ENCODE data around the gene TNNT1.

DNA sequence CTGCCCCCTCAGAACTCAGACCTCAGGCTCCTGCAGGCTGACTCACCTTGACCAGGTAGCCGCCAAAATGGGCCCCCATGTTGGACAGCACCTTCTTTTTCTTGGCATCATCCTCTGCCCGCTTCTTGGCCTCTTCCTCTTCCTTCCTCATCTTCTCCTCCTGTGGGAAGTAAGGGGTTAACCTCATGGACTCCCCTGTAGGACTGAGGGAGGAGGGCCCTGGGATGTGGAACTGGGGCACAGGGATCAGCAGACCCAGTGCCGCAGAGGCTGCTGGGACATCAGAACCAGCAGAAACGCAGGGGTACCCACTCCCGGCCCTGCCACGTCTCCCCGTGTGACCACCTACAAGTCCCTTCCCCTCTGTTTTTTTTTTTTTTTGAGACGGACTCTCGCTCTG lies 11.1 kb downstream of the TNNT1 start:
- TF ChIP-seq, protein P1, sequence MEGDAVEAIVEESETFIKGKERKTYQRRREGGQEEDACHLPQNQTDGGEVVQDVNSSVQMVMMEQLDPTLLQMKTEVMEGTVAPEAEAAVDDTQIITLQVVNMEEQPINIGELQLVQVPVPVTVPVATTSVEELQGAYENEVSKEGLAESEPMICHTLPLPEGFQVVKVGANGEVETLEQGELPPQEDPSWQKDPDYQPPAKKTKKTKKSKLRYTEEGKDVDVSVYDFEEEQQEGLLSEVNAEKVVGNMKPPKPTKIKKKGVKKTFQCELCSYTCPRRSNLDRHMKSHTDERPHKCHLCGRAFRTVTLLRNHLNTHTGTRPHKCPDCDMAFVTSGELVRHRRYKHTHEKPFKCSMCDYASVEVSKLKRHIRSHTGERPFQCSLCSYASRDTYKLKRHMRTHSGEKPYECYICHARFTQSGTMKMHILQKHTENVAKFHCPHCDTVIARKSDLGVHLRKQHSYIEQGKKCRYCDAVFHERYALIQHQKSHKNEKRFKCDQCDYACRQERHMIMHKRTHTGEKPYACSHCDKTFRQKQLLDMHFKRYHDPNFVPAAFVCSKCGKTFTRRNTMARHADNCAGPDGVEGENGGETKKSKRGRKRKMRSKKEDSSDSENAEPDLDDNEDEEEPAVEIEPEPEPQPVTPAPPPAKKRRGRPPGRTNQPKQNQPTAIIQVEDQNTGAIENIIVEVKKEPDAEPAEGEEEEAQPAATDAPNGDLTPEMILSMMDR (IDR thresholded peaks at IDR 0.05), result no peak
- TF ChIP-seq POLR2A (IDR thresholded peaks at IDR 0.05) (no peak), EP300 (IDR thresholded peaks at IDR 0.05) (no peak)

Data from tibial nerve (tissue), 4 donors.